ENCODE data around the gene SULT4A1.

The SULT4A1 gene

DNA sequence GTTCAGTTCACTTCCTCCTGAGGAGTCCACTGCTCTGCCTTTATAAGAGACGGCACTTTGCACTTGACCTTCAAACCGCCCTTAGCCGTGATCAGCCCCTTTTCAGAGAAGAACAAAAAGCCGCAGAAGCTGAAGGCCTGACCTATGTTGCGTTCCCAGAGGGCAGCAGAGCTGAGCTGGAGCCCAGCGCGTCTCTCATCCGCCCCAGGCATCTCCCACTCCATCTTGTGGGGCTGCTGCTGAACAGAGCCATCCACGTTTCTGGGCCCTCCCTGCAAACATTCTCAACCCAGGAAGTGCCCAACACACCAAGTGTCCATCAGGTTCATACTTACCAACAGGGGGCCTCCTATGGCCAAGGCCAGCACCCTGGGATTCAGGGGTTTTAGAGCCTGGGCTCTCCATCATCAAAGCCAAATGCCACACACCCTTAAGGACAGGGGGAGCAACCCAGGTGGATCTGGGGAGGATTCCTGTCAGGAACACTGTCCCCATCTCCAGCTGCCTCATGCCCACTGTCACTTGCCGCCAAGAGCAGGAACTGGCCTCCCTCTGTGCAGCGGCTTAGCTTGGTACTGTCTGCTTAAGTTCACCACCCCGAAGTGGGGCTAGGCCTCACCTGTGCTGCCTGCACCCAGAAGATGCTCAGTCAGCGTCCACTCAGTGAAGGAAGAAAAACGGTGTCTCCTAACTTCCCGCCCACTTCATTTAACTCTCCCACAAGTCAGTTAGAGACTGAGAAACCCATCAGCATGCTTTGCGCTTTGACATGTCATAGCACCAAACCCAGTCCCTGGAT lies 34.2 kb downstream of the SULT4A1 start:
- TF ChIP-seq TAF1 (IDR thresholded peaks at IDR 0.05; ENCODE audit: borderline replicate concordance, insufficient read depth, low read length): no peak

GRCh38 chr22:43827003-43827735 lies 35.1 kb downstream of the SULT4A1 start:
- TF ChIP-seq REST (IDR thresholded peaks at IDR 0.05; ENCODE audit: insufficient read depth in 1 of 2, low read depth in 2 of 2, low read length in 2 of 2) (no peak), POLR2AphosphoS5 (IDR thresholded peaks at IDR 0.05; ENCODE audit: low read depth, low read length) (no peak), TAF1 (IDR thresholded peaks at IDR 0.05; ENCODE audit: borderline replicate concordance, insufficient read depth, low read length) (no peak), FOXP2 (optimal IDR thresholded peaks at IDR 0.05; ENCODE audit: borderline replicate concordance, extremely low read depth, extremely low read length, insufficient read depth) (no peak)

DNA sequence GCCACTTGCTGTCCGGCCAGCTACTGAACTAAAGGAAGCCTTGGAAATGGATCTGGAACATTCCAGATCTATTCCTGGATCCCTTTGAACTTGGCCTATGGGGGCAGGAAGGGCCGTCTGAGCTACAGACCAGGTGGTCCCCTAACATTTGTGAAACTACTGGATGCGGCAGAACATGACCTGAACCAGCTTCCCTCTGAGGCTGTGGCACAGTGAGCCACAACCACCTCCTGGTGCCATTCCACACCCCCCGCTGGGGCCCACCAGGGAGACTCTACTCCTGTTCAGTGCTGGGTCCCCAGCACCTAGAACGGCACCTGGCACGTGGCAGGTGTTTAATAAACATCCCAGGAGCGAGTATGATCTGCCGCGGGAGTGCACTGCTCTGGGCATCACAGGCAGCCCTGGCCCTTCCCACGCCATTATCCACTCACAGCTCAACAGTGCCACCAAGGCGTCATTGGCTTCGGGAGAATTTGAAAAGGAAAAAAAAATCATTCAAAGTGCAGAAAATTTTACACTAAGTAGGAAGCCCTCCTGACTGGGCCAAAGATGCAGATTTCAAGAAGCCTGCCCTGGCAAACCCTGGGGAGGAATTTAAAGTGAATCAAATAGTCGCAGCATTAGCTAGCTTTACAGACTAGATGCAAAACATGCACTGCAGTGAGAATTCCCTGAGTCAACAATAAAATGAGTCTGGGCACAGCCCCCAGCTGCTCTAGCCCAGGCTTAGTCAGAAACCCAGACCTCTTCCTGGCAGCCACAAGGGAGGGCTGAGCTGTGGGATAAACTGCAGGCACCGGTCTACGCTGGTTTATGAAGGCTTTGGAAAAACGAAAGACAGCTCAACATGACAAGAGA lies 35.9 kb downstream of the SULT4A1 start:
- TF ChIP-seq TAF1 (IDR thresholded peaks at IDR 0.05; ENCODE audit: borderline replicate concordance, insufficient read depth, low read length) (no peak), REST (IDR thresholded peaks at IDR 0.05; ENCODE audit: insufficient read depth in 1 of 2, low read depth in 2 of 2, low read length in 2 of 2) (no peak), SIN3A (IDR thresholded peaks at IDR 0.05; ENCODE audit: borderline replicate concordance, insufficient read depth, low read length) (no peak), POLR2AphosphoS5 (IDR thresholded peaks at IDR 0.05; ENCODE audit: low read depth, low read length) (no peak), FOXP2 (optimal IDR thresholded peaks at IDR 0.05; ENCODE audit: borderline replicate concordance, extremely low read depth, extremely low read length, insufficient read depth) (no peak)

DNA sequence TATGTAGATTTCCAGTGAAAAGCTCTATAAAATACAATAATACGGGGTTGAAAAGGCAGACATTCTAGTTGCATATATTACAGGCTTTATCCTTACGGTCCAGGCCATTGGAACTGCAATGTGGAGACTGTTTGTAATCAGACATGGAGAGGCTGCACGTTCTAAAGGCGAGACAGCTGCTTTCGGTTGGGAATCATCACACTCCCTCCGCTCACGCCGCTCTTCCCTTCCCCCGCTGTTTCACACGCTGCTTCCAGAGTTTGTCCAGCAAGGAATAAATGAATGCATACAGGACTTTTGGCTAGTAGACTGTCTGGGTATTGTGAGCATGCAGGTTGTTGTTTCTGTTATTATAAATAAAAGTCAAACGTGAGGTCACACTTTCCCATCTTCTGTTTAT lies 36.7 kb downstream of the SULT4A1 start:
- no peak for TF ChIP-seq SIN3A (IDR thresholded peaks at IDR 0.05; ENCODE audit: borderline replicate concordance, insufficient read depth, low read length)
- no peak for TF ChIP-seq REST (IDR thresholded peaks at IDR 0.05; ENCODE audit: insufficient read depth in 1 of 2, low read depth in 2 of 2, low read length in 2 of 2)
- no peak for TF ChIP-seq POLR2AphosphoS5 (IDR thresholded peaks at IDR 0.05; ENCODE audit: low read depth, low read length)
- TF ChIP-seq FOXP2 (optimal IDR thresholded peaks at IDR 0.05; ENCODE audit: borderline replicate concordance, extremely low read depth, extremely low read length, insufficient read depth): no peak
- TF ChIP-seq TAF1 (IDR thresholded peaks at IDR 0.05; ENCODE audit: borderline replicate concordance, insufficient read depth, low read length): no peak

DNA sequence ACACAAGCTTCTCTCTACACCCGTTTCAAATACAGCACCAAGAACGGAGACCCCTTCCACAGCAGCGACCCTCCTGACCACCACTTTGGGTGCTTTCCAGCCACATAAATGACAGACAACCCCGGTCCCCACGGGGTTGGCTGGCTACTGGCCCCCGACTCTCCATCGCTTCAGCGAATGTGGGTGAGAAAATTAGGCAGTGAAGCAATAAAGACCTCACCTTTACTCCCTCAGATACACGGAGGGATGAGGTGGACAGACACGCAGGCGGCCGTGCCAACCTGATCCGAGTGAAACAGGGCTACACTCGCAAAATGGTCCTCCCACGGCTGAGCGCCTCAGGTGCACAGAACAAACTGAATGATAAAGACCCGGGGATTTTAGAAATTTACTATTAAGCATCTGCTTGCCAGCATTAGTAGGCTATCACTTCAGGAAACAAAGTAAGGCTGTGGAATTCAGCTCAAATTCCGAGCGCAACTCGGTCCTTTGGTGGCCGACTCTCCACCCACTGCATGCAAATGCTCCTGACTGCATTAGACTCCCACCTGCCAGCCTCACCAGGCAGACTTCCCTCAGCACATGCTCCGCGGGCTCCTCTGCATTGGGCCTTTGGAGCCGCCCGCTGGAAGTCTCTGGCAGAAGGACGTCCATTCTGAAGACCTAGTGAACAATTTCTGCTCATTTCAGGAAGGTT lies 37.4 kb downstream of the SULT4A1 start:
- TF ChIP-seq FOXP2 (optimal IDR thresholded peaks at IDR 0.05; ENCODE audit: borderline replicate concordance, extremely low read depth, extremely low read length, insufficient read depth): no peak
- TF ChIP-seq REST (IDR thresholded peaks at IDR 0.05; ENCODE audit: insufficient read depth in 1 of 2, low read depth in 2 of 2, low read length in 2 of 2): no peak
- TF ChIP-seq POLR2AphosphoS5 (IDR thresholded peaks at IDR 0.05; ENCODE audit: low read depth, low read length): no peak
- no peak for TF ChIP-seq TAF1 (IDR thresholded peaks at IDR 0.05; ENCODE audit: borderline replicate concordance, insufficient read depth, low read length)
- TF ChIP-seq SIN3A (IDR thresholded peaks at IDR 0.05; ENCODE audit: borderline replicate concordance, insufficient read depth, low read length): no peak

All from PFSK-1 (cell line).